Glomerular visceral epithelial cell (primary cell): ENCODE results near the gene MMUT.
"Not testable (repeated sequence)": the region's sequence is repeated elsewhere in the genome, so short reads cannot be mapped to it uniquely, and the experiment has no call there.

Experiments
- DNase-seq: peaks from one replicate; pipeline ENCODE4 v3.0.0-alpha.2; 2016; ENCODE audit errors: extremely low spot score

Gene MMUT

DNA sequence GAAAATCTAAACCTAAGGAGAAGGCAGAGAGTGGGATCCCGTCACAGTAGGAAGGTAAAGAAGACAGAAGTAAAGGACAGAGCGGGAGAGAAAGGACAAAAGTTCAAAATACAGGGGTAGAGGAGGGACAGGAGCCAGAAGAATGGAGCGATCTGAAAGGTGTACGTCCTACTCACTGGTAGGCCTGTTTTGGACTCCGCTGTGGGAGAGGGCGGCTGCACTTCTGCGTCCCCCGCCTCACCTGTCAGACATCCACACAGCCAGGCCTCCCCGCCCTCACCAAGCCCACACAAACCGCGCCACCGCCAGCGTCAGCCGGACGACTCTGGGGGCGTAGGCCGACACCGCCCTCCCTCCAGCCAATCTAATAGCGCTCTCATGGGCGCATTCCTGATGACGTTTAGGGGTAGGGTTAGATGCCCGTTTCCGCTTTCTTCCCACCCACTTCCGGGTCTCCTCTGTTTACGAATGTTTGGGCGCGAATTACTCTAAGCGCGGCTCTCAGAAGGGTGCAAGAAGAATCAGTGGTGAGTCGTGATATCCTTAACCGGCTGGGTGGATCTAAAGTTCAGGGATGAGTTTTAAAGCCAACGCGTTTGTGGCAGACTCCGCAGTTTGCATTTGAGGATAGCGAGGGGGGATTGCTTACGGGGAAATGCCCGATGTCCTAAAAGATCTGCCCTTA is at the start of gene MMUT, which contains the start of gene CENPQ:
MMUT (minus strand) TSS at position 327 of the 685 bp plus-strand sequence. CDS start 3,787 bp downstream, outside the sequence.
CENPQ (plus strand) TSS at position 444 of the 685 bp plus-strand sequence. CDS start 6,807 bp downstream, outside the sequence.
- DNase-seq: peak; percentile 91

DNA sequence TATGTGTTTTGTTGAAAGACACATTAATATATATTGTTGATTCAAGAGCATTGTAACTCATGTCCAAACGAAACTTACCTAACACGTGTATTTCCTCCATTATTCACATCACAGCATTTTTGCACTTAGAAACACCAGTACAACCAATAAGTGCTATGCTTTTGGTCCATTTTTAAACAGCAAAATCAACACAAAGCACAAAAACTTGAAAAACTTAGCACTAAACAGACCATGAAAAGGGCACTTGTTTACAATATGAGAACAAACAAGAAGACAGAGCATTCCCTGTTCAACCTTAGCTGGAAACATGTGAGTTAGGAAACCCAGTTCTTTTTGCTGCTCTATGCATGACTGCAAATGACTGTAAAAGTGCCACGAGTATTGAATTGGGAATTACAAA is 46.3 kb upstream of the MMUT start:
- no peak for DNase-seq

DNA sequence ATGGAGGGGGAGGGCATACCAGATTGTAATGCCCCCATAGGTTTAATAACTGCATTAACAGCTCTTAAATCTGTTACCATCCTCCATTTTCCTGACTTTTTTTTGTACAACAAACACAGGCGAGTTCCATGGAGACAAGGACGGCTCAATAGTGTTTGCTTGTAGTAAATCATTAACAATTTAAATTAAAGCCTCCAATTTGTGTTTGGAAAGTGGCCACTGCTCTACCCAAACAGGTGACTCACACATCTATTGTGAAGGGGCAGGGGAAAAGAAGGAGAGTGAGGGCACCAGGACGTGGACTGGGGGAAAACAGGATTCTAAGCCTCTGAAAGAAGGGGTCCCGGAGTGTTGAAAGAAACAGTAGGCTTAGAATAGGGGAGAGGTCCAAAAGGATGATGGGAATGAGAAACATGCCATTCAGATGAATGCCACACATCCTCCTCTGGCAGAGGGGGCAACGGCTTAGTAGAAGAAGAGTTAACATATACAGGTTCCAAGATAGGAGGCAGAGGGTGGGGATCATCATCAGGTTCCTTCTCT is 43.6 kb upstream of the MMUT start:
- DNase-seq: no peak

DNA sequence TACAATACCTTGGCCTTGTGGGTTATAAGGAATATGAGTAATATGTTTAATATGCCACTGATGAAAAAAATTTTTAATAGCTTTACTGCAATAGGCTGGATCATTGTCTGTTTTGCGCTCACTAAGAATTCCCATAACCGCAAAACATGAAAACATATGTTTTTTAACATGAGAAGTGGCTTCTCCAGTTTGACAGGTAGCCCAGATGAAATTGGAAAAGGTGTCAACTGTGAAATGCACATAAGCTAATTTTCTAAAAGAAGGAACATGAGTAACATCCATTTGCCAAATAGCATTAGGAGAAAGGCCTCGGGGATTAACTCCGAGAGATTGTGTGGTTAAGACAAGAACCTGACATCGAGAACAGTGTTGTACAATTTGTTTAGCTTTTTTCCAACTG is 41.6 kb upstream of the MMUT start:
- DNase-seq: no peak

DNA sequence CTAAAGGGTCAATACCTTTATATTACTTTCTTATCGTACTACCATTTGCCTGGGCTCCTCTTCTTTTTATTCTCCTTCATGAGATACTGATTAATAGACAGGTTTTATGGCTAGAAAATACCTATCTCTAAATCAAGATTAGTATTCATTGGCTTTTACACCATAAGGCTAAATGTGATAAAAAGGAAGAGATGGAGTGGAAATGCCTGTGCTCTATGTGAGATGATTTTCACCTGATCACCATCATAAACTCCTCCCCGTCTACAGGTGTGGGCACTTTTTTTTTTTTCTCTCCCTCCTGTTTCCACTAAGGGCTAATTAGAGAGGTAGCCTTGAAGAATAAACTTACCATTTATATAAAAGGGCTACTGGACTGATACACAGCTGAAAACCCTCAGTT is 36.6 kb upstream of the MMUT start, which contains the start of gene GLYATL3:
GLYATL3 (plus strand) TSS at position 301 of the 400 bp plus-strand sequence. CDS start 12,068 bp downstream, outside the sequence.
- DNase-seq: no peak

DNA sequence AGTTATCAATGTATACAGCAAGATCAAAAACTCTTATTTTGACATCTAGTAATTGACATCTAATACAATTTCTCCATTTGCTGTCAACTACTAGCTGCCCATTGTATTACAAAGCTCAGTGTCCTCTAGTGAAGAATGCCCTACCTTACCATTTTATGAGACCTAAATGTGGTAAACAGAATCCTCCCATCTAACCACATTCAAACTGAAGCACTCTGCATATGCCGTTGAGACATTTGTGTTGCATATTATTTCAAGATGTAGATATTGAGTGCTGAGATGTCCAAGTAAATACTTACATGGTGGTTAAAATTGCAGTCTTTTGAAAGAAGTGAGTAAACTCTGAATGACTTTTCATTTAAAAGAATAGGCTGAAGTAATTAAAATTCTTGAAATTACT is 36.1 kb upstream of the MMUT start:
- no peak for DNase-seq

DNA sequence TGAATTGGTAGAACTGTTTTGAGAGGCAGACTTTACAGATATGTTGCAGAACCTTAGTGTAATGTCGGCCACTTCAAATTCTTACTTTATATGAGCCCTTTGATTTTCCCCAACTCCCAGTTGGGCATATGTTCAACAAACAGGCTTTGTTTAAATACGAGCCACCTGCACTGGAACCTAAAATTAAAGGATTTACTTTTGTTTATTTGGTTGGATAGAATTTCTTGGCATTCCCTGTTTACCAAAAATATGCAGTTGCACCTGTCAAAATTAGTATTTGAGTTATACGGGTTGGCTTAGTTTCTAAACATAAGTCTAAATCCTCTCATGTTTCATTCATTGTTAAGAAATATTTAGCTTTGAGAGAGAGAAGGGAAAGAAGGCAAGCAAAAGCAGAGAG is 34.3 kb upstream of the MMUT start:
- DNase-seq: no peak

DNA sequence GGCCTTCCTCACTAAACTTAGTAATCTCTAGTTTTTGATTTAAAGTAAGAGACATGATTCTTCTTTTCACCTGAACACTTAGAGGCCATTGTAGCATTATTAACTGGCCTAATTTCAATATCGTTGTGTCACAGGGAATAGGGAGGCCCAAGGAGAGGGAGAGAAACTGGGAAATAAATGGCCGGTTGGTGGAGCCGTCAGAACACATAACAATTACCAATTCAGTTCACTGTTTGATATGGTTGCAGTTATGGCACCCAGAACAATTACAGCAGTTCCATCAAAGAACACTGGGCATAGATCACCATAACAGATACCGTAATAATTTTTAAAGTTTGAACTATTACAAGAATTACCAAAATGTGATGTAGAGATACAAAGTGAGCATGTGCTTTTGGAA is 27.6 kb upstream of the MMUT start:
- no peak for DNase-seq

DNA sequence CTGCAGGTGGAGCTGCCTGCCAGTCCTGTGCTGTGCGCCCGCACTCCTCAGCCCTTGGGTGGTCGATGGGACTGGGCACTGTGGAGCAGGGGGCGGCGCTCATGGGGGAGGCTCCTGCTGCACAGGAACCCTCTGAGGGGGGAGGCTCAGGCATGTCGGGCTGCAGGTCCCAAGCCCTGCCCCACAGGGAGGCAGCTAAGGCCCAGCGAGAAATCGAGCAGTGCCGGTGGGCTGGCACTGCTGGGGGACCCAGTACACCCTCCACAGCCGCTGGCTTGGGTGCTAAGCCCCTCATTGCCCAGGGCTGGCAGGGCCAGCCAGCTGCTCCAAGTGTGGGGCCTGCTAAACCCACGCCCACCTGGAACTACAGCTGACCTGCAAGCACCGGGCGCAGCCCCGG is 20.3 kb upstream of the MMUT start:
- DNase-seq: not testable (repeated sequence)

DNA sequence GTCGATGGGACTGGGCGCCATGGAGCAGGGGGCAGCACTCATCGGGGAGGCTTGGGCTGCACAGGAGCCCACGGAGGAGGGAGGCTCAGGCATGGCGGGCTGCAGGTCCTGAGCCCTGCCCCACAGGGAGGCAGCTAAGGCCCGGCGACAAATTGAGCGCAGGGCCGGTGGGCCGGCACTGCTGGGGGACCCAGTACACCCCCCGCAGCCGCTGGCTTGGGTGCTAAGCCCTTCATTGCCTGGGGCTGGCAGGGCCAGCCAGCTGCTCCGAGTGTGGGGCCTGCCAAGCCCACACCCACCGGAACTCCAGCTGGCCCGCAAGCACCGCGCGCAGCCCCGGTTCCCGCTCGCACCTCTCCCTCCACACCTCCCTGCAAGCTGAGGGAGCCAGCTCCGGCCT is 18.8 kb upstream of the MMUT start:
- DNase-seq: not testable (repeated sequence)

DNA sequence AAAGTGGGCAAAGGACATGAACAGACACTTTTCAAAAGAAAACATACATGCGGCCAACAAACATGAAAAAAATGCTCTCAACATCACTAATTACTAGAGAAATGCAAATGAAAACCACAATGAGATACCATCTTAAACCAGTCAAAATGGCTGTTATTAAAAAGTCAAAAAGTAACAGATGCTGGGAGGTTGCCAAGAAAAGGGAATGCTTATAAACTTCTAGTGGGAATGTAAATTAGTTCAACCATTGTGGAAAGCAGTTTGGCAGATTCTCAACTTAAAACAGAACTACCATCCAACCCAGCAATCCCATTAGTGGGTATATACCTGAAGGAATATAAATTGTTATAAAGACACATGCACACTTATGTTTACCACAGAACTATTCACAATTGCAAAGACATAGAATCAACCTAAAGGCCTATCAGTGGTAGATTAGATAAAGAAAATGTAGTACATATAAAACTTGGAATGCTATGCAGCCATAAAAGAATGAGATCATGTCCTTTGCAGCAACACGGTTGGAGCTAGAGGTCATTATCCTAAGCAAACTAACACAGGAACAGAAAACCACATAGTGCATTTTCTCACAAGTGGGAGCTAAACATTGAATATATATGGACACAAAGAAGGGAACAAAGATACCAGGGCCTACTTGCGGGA is 16.4 kb upstream of the MMUT start:
- DNase-seq: no peak

DNA sequence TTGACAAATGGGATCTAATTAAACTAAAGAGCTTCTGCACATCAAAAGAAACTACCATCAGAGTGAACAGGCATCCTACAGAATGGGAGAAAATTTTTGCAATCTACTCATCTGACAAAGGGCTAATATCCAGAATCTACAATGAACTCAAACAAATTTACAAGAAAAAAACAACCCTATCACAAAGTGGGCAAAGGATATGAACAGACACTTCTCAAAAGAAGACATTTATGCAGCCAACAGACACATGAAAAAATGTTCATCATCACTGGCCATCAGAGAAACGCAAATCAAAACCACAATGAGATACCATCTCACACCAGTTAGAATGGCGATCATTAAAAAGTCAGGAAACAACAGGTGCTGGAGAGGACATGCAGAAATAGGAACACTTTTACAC is 13.5 kb upstream of the MMUT start:
- not testable (repeated sequence) for DNase-seq

DNA sequence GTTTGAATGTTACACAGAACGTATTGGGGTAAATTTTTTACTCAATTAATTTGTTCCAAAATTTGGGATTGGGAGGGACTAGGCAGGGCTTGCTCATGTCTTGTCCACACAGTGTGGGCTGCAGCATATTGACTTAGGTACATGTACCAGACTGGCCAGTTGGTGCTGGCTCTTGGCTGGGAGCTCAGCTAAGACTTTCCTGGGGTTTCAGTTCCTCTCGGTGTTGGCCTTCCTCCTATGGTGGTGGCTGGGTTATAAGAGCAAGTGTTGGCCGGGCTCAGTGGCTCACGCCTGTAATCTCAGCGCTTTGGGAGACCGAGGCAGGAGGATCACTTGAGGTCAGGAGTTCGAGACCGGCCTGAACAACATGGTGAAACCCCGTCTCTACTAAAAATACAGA is 5.0 kb upstream of the MMUT start:
- DNase-seq: no peak

DNA sequence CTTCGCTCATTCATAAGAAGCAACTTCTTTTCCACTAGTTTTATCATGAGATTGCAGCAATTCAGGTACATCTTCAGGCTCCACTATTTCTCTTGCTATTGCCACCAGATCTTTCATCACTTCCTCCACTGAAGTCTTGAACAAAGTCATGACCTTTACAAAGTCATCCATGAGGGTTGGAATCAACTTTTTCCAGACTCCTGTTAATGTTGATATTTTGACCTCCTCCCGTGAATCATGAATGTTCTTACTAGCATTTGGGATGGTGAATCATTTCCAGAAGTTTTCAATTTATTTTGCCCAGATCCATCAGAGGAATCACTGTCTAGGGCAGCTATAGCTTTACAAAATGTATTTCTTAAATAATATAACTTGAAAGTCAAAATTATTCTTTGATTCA is 1.6 kb upstream of the MMUT start:
- no peak for DNase-seq

DNA sequence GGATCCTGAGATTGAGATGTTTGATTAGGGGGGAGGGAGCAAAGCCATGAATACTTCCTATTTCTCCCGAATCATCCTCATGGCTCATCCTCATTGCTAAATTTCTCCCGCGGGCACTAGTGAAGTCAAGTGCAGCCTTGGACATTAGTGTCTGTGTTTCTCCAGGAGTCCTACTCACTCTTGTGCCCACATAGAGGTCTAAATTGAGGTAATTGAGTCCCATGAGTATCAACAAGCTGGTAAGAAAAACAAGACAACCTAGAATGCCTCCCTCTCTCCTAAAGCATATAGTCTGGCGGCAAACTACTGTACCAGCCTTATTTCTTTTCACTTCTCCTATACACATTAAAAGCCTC is 537 bp upstream of the MMUT start:
- DNase-seq: no peak

DNA sequence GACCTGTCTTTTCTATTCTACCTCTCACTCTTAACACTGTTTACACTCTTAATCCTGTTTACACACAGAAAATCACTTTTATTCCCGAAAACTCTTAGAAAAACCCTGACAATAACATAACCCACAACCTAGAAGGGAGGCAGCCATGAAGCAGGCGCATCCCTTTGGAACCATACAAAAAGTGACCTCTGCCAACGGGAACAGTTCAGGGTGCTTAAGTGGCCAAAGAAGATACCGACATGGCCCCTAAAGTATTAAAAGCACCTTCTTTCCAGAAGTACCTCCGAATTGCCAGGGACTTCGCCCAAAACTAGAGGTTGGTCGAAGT is 490 bp downstream of the MMUT start:
- peak; percentile 6 for DNase-seq

DNA sequence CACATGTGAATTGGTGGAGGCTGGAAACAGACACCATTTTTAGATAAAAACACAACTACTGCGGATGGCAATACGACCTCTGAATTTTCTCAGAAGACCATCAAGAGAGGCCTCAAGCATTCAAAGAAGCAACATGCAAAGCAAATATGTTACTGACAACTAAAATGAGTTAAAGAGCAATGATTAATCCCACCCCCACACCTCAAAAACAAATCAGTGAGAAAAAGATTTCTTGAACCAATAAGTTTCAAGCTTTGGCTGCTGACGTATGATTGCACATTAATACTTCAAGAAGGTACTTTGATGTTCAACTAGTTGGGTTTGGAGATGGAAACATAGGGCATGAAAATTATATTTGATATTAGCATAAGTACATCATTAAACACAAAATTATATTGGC is 982 bp downstream of the MMUT start:
- DNase-seq: no peak

DNA sequence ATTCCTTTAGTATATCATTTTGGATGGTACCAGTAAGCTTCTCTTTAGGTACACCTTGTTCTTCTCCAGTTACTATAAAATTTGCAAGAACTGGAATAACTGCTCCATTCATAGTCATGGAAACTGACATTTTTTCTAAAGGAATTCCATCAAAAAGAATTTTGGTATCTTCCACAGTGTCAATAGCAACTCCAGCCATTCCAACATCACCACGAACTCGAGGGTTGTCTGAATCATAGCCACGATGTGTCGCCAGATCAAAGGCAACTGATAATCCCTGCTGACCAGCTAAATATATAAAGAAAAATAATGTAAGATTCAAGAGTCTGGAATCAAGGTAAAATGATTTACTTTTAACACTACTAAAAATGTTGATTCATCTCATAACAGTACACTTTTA is 5.3 kb downstream of the MMUT start:
- peak; percentile 6 for DNase-seq

DNA sequence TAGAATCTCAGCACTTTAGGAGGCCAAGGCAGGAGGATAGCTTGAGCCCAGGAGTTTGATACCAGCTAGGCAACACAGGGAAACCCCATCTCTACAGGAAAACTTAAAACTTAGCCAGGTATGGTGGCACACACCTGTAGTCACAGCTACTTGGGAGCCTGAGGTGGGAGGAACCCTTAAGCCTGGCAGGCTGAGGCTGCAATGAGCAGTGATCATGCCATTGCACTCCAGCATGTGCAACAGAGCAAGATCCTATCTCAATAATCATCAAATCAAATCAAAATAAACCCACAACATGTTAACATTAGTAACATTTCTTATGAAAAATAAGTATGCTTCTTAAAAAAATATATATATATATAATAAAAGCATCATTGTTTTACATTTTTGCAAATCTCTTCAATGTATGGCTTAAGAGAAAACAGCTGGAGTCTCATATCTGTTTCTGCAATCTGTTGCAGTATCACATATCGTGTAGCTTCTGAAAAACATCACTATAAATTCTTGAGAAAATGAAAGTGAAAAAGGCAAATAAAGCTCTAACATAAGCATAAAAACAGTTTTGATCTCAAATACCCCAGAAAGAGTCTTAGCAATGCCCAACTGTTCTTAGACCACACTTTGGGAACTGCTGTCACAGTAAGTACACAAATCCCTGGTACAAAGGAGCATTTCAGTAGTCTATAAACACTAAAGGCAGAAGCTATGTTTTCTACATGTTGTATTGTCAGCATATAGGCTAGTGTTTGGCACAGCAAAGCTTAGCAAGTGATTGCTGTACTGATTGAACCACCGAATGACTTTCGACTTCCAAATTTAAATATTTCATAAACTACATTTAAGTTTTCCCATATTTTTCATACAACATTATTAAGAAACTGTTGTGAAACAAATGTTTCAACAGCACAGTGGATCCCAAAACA is 8.0 kb downstream of the MMUT start:
- DNase-seq: no peak

DNA sequence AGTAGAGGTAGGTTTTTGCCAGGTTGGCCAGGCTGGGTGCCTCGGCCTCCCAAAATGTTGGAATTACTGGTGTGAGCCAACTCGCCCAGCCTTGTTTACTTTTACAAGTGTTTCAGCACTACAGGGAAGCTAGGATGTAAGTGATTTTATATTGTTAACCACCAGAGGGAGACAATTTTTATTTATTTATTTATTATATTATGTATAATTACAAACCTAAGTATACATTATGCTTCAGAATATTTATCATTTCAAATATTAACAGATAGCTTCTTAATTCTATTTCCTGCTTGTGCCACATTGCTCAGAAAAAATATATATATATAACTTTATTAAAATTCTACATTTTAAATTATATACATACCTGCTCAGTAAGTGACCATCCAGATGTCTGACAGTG is 9.8 kb downstream of the MMUT start:
- DNase-seq: no peak

DNA sequence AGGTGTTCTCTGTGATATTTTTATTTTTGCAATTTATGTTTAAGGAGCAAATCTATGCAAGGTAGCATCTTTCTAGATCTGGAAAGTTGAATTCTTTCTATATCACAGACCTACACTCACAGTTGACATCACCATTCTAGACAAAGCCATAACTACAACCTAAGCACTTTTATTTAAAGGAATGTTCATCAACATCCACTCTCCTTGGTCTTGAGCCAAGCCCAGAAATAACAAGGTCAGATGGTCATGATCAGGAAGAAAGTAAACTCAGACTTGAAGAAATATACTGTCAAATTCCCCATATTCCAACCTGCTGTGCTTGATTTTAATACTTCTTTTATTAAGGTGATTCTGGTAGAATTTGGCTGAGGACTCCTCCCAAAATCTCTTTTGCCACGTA is 32.2 kb downstream of the MMUT start:
- no peak for DNase-seq

DNA sequence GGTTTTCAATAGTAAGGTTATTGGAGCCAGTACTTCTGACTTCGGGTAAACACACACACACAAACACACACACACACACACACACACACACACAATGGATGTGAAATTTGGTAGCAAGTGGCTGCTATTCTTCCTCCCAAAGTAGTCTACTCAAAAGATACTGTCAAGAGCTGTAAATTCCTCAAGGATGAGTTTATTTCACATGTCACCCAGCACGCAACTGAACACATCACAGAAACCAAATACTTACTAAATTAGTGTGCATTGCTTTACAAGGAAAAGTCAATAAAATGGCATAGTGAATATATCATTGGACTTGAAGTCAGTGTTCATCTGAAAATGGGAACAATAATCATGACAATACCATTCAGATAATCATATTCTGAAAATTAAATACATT is 32.9 kb downstream of the MMUT start:
- no peak for DNase-seq
